Esophagus squamous epithelium (tissue), 5 donors: ENCODE data around the gene SMYD3. TPM values are rescaled to one million over a fixed set of nuclear protein-coding genes. Genes with fewer than 3 reads are reported as not detected.
"Not testable (repeated sequence)": the region's sequence is repeated elsewhere in the genome, so short reads cannot be mapped to it uniquely, and the experiment has no call there.

Experiments used
- DNase-seq: peaks from one replicate; lab custom pipeline; 2025; lab: John Stamatoyannopoulos, UW
- H3K27ac ChIP-seq, 4 donors: fragments of 200-600 bp; sonication (generic); one replicate each; pipeline ENCODE4 v1.5.1; 2016 to 2019; ENCODE audit warnings: mild to moderate bottlenecking in 1 of 4
- H3K27me3 ChIP-seq, 4 donors: fragments of 200-600 bp; sonication (generic); 1 replicate in 3 of 4; 2 replicates in 1 of 4; pipeline versions ENCODE4 v1.5.1 to v1.6.0; 2017 to 2021; ENCODE audit warnings: antibody characterized with exemption in 1 of 4
- H3K36me3 ChIP-seq, 3 donors: fragments of 200-600 bp; sonication (generic); one replicate each; pipeline ENCODE4 v1.5.1; 2016 to 2019
- H3K4me1 ChIP-seq, 3 donors: fragments of 200-600 bp; sonication (generic); one replicate each; pipeline ENCODE4 v1.5.1; 2017 to 2019
- H3K4me3 ChIP-seq, 4 donors: fragments of 200-600 bp; sonication (generic); 1 replicate in 3 of 4; 2 replicates in 1 of 4; pipeline ENCODE4 v1.5.1; 2016 to 2019; ENCODE audit warnings: mild to moderate bottlenecking in 2 of 4, moderate library complexity in 1 of 4
- H3K9me3 ChIP-seq, 3 donors: fragments of 200-600 bp; sonication (generic); one replicate each; pipeline ENCODE4 v1.5.1; 2016 to 2019
- CTCF ChIP-seq, 6 experiments: fragments of 450-650 bp in 4 of 6; fragments of 200-600 bp in 2 of 6; sonication (generic) in 2 of 6; IDR thresholded peaks; one replicate each; pipeline ENCODE4 v1.5.1; 2016 to 2019; ENCODE audit warnings: antibody characterized with exemption in 6 of 6, mild to moderate bottlenecking in 4 of 6, moderate library complexity in 4 of 6
- POLR2A ChIP-seq, 4 donors: fragments of 450-650 bp; IDR thresholded peaks; one replicate each; pipeline ENCODE4 v1.6.1; 2017; ENCODE audit warnings: antibody characterized with exemption in 4 of 4, mild to moderate bottlenecking in 4 of 4, moderate library complexity in 3 of 4
- WGBS, 2 donors: methylation state at CpG; one replicate each; pipeline ENCODE4 v1.1.5; 2018; 5-methylcytosine and 5-hydroxymethylcytosine counted together
- intact Hi-C: fragments of 100-400 bp; cut with DNase I; formaldehyde crosslinking; loops from one replicate; pipeline ENCODE4 v1.15.0; 2022
- total RNA-seq, 4 donors: library from RNA; depleted of rRNA; stranded (reverse); fragments of >200 nt; gene quantifications; one replicate each; pipeline ENCODE4 v1.1.0, GENCODE V29; 2016
- donor health status: DM: yes; HTN: yes; CAD: no.

SMYD3 gene
- total RNA-seq, 4 donors from 2014 or later, result 8.4 to 15.8 (median 11.5) TPM

GRCh38 chr1:245776139-245776538 is 730.9 kb downstream of the SMYD3 start:
- WGBS, 2 donors, result 78 to 83% methylated on average over 4 of the region's 4 CpGs
- intact Hi-C loops, result no loop called here
- DNase-seq, result no peak

DNA sequence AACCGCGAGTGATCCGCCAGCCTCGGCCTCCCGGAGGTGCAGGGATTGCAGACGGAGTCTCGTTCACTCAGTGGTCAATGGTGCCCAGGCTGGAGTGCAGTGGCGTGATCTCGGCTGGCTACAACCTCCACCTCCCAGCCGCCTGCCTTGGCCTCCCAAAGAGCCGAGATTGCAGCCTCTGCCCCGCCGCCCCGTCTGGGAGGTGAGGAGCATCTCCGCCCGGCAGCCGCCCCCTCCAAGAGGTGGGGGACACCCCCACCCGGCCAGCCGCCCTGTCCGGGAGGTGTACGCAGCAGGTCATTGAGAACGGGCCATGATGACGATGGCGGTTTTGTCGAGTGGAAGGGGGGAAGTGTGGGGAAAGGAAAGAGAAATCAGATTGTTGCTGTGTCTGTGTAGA is 732.1 kb downstream of the SMYD3 start:
- 83 to 93% methylated on average over 2 to 3 of the region's 25 CpGs for WGBS, 2 donors
- H3K27ac ChIP-seq, H3K36me3 ChIP-seq, intact Hi-C loops, DNase-seq, H3K4me1 ChIP-seq, H3K4me3 ChIP-seq, H3K27me3 ChIP-seq, H3K9me3 ChIP-seq: not testable (repeated sequence)

More at GRCh38 chr1:245776139-245776538, 730.9 kb downstream of the SMYD3 start:
- no peak overlapping the region for H3K27ac ChIP-seq
- no peaks in the 10 kb centered on the region for H3K9me3 ChIP-seq
- H3K4me1 ChIP-seq, result no peaks in the 10 kb centered on the region
- no peak overlapping the region for H3K4me3 ChIP-seq
- H3K36me3 ChIP-seq, result no peaks in the 10 kb centered on the region
- H3K27me3 ChIP-seq, result no peaks in the 10 kb centered on the region
- TF ChIP-seq POLR2A (IDR thresholded peaks at IDR 0.05) (no peak), CTCF (IDR thresholded peaks at IDR 0.05) (no peak)

GRCh38 chr1:245774196-245774595 is 732.9 kb downstream of the SMYD3 start:
- no peaks in the 10 kb centered on the region for H3K27me3 ChIP-seq
- intact Hi-C loops, result no loop called here
- no peak overlapping the region for H3K4me3 ChIP-seq
- TF ChIP-seq POLR2A (IDR thresholded peaks at IDR 0.05) (no peak), CTCF (IDR thresholded peaks at IDR 0.05) (no peak)
- no peaks in the 10 kb centered on the region for H3K36me3 ChIP-seq
- H3K9me3 ChIP-seq, result no peaks in the 10 kb centered on the region
- H3K27ac ChIP-seq, result no peak overlapping the region
- WGBS, 2 donors, result 76 to 80% methylated on average over 2 of the region's 2 CpGs
- no peak for DNase-seq
- H3K4me1 ChIP-seq, result no peaks in the 10 kb centered on the region

- H3K27me3 ChIP-seq, result no peaks in the 10 kb centered on the region
- 85 to 88% methylated on average over 3 of the region's 3 CpGs for WGBS, 2 donors
- no peaks in the 10 kb centered on the region for H3K9me3 ChIP-seq
- TF ChIP-seq CTCF (IDR thresholded peaks at IDR 0.05), result no peak
- no peak for TF ChIP-seq POLR2A (IDR thresholded peaks at IDR 0.05)
- H3K27ac ChIP-seq, result no peak overlapping the region
- H3K36me3 ChIP-seq, result no peaks in the 10 kb centered on the region
- H3K4me3 ChIP-seq, result no peak overlapping the region
- DNase-seq, result no peak
- intact Hi-C loops, result no loop called here
- no peaks in the 10 kb centered on the region for H3K4me1 ChIP-seq
These were observed 733.7 kb downstream of the SMYD3 start for GRCh38 chr1:245773344-245773743.

- Histone ChIP-seq H3K36me3 (no peaks in the 10 kb centered on the region), H3K4me1 (no peaks in the 10 kb centered on the region), H3K27me3 (no peaks in the 10 kb centered on the region), H3K4me3 (no peak overlapping the region), H3K27ac (no peak overlapping the region), H3K9me3 (no peaks in the 10 kb centered on the region)
- intact Hi-C loops, result no loop called here
- no peak for DNase-seq
- WGBS, 2 donors, result 85 to 87% methylated on average over 1 of the region's 1 CpG
- TF ChIP-seq CTCF (IDR thresholded peaks at IDR 0.05) (no peak), POLR2A (IDR thresholded peaks at IDR 0.05) (no peak)
These were observed 734.3 kb downstream of the SMYD3 start for GRCh38 chr1:245772739-245773138.

DNA sequence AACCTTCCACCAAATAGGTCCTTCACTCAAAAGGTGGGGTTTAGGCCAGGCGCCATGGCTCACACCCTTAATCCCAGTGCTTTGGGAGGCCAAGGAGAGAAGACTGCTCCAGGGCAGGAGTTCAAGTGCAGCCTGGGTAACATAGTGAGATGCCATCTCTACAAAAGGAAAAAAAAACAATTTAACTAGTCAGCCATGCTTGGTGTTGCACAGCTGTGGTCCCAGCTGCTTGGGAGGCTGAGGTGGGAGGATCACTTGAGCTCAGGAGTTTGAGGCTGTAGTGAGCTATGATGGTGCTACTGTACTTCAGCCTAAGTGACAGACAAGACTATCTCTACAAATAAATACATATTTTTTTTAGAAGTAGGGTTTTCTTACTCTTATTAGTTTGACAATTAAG is 734.8 kb downstream of the SMYD3 start:
- Histone ChIP-seq H3K36me3 (no peaks in the 10 kb centered on the region), H3K27ac (no peak overlapping the region), H3K27me3 (no peaks in the 10 kb centered on the region), H3K4me3 (no peak overlapping the region), H3K4me1 (no peaks in the 10 kb centered on the region), H3K9me3 (no peaks in the 10 kb centered on the region)
- no peak for DNase-seq
- intact Hi-C loops, result no loop called here
- no peak for TF ChIP-seq POLR2A (IDR thresholded peaks at IDR 0.05)
- no peak for TF ChIP-seq CTCF (IDR thresholded peaks at IDR 0.05)
- 69 to 75% methylated on average over 1 of the region's 1 CpG for WGBS, 2 donors
